SK-MEL-5 (cell line): ENCODE results near the gene BET1L. TPM values are rescaled to one million over a fixed set of nuclear protein-coding genes. Genes with fewer than 3 reads are reported as not detected.
"Not testable (repeated sequence)": the region's sequence is repeated elsewhere in the genome, so short reads cannot be mapped to it uniquely, and the experiment has no call there.

Source experiments
- DNase-seq: peaks from one replicate; pipeline ENCODE4 v3.0.0-alpha.2; 2016; ENCODE audit warnings: low read depth, low spot score
- in situ Hi-C: cut with HindIII; loops from 2 replicates; pipeline ENCODE4 v1.10.0; 2016; ENCODE audit warnings: low sequenced_read_pairs, high pct_unique_total_duplicates, low pct_unique_long_range_greater_than_20kb
- polyA plus RNA-seq, 2 experiments: library from polyadenylated mRNA; depleted of rRNA; stranded (reverse); fragments of >200 nt; gene quantifications; 2 replicates each; pipeline ENCODE4 v1.2.3, GENCODE V29; 2015
- total RNA-seq: library from RNA; depleted of rRNA; stranded (reverse); fragments of >200 nt; shearing (Covaris generic); gene quantifications from 2 replicates; pipeline ENCODE4 v1.2.3, GENCODE V29; 2014; rRNA removed

Gene BET1L
- 15.5 and 16.3 TPM in 2 replicates for total RNA-seq
- 61.6 and 84.1 TPM in 2 replicates for polyA plus RNA-seq (2015; cell fraction: cytosol; rRNA removed)
- 64.6 and 67.0 TPM in 2 replicates for polyA plus RNA-seq (2015; cell fraction: nucleus; rRNA removed)

- peak; percentile 96 for DNase-seq
- in situ Hi-C loops, result no loop called here
These were observed at the start of gene BET1L, which contains the start of gene RIC8A for GRCh38 chr11:207208-207862. Gene BET1L, minus strand, starts transcription at chr11:207399. Its CDS starts 78 bp downstream, at chr11:207321. Gene RIC8A, plus strand, starts transcription at chr11:207708. Its CDS starts 1,147 bp downstream, at chr11:208855.

GRCh38 chr11:255816-256215, 48.6 kb upstream of the BET1L start:
- in situ Hi-C loops, result no loop called here
- no peak for DNase-seq

- in situ Hi-C loops, result no loop called here
- no peak for DNase-seq
These were observed 48.0 kb upstream of the BET1L start for GRCh38 chr11:255176-255575.

GRCh38 chr11:253886-254270, 46.7 kb upstream of the BET1L start:
- no peak for DNase-seq
- in situ Hi-C loops, result no loop called here

- DNase-seq, result no peak
- in situ Hi-C loops, result no loop called here
These were observed 46.1 kb upstream of the BET1L start for GRCh38 chr11:253160-253885.

- in situ Hi-C loops, result no loop called here
- DNase-seq, result no peak
These were observed 45.5 kb upstream of the BET1L start for GRCh38 chr11:252666-253065.

GRCh38 chr11:251550-251949, 44.4 kb upstream of the BET1L start:
- in situ Hi-C loops, result no loop called here
- no peak for DNase-seq

- in situ Hi-C loops, result no loop called here
These were observed 43.6 kb upstream of the BET1L start for GRCh38 chr11:250740-251299.

GRCh38 chr11:250274-250673, 43.1 kb upstream of the BET1L start:
- in situ Hi-C loops, result no loop called here
- DNase-seq, result no peak

More at GRCh38 chr11:250740-251299, 43.6 kb upstream of the BET1L start:
- peak; percentile 72 for DNase-seq

GRCh38 chr11:249062-249461, 41.9 kb upstream of the BET1L start:
- DNase-seq, result no peak
- in situ Hi-C loops, result no loop called here

GRCh38 chr11:244376-244775, 37.2 kb upstream of the BET1L start:
- in situ Hi-C loops, result no loop called here

GRCh38 chr11:241634-242033, 34.4 kb upstream of the BET1L start:
- no peak for DNase-seq
- in situ Hi-C loops, result no loop called here

More at GRCh38 chr11:244376-244775, 37.2 kb upstream of the BET1L start:
- no peak for DNase-seq

- in situ Hi-C loops, result no loop called here
- no peak for DNase-seq
These were observed 33.1 kb upstream of the BET1L start for GRCh38 chr11:240315-240714.

GRCh38 chr11:238346-238745, 31.1 kb upstream of the BET1L start:
- DNase-seq, in situ Hi-C loops: not testable (repeated sequence)

GRCh38 chr11:236774-237767, 29.9 kb upstream of the BET1L start, which contains the start of gene PSMD13:
Gene PSMD13, plus strand, starts transcription at chr11:236976. Its CDS starts 74 bp downstream, at chr11:237050.
- in situ Hi-C loops, result no loop called here

GRCh38 chr11:235997-236773, 29.0 kb upstream of the BET1L start, which contains the start of gene SIRT3:
Gene SIRT3, minus strand, starts transcription at chr11:236342. Its CDS starts 14 bp downstream, at chr11:236328.
- in situ Hi-C loops, result no loop called here
- peak; percentile 82 for DNase-seq

More at GRCh38 chr11:236774-237767, 29.9 kb upstream of the BET1L start, which contains the start of gene PSMD13:
- DNase-seq, result peak; percentile 80
